HCT116 (cell line): ENCODE data around the gene PLXDC1. TPM values are rescaled to one million over a fixed set of nuclear protein-coding genes. Genes with fewer than 3 reads are reported as not detected.

Experiments
- ATAC-seq: fragments of 200-7000 bp; cut with Tn5 transposase; 2 replicates; pipeline ENCODE4 v1.9.1; 2020; ENCODE audit warnings: mild to moderate bottlenecking, moderate library complexity
- BruUV-seq: library from RNA; stranded (reverse); fragments of 400-500 nt; replicated peaks from 2 replicates; lab custom pipeline; 2021; lab: Mats Ljungman, UMichigan
- CTCF ChIA-PET: fragments of 300-600 bp; sonication (Branson Sonifier 250); formaldehyde crosslinking; loops from one replicate; lab custom pipeline; 2021; ENCODE audit warnings: antibody characterized with exemption; lab: Charles Lee
- POLR2A ChIA-PET: fragments of 300-600, 350-600 bp; sonication (Branson Sonifier 250); formaldehyde crosslinking; loops from one replicate; lab custom pipeline; 2021; ENCODE audit warnings: antibody characterized with exemption; lab: Charles Lee
- RAD21 ChIA-PET, 2 experiments: fragments of 300-600 bp; sonication (Branson Sonifier 250); formaldehyde crosslinking; loops; one replicate each; lab custom pipeline; 2023; ENCODE audit warnings: low total read pairs in 2 of 2; ENCODE audit not compliant: uncharacterized antibody in 2 of 2, unreplicated experiment in 2 of 2, low non-redundant PET in 1 of 2; lab: Charles Lee
- DNase-seq: peaks from one replicate; pipeline ENCODE4 v3.0.0-alpha.2; 2010; ENCODE audit warnings: low read depth, low spot score
- H2AFZ ChIP-seq: fragments of 200-600 bp; shearing (Covaris generic), sonication (generic); 2 replicates; pipeline ENCODE4 v1.6.1; 2017; ENCODE audit warnings: low read depth, mixed run types, mixed read lengths, antibody characterized with exemption, low read length; ENCODE audit not compliant: poor library complexity, severe bottlenecking
- H3K27ac ChIP-seq: 2 replicates; pipeline ENCODE4 v1.5.1; 2012; ENCODE audit warnings: low read depth, low read length
- H3K27me3 ChIP-seq: fragments of 200-600 bp; sonication (generic); 2 replicates; pipeline ENCODE4 v1.6.1; 2016; ENCODE audit warnings: mixed run types, low read length, mixed read lengths; ENCODE audit not compliant: insufficient read depth
- H3K36me3 ChIP-seq, 2 experiments: fragments of 200-500 bp in 1 of 2; fragments of 200-600 bp in 1 of 2; sonication (Bioruptor generic) in 1 of 2; sonication (generic) in 1 of 2; 2 replicates each; pipeline versions ENCODE4 v1.5.1 to v1.6.1; 2014 to 2016; ENCODE audit warnings: low read length in 2 of 2, inconsistent platforms in 1 of 2, mixed read lengths in 1 of 2, mixed run types in 1 of 2; ENCODE audit not compliant: insufficient read depth in 2 of 2, control insufficient read depth in 1 of 2
- H3K4me1 ChIP-seq, 2 experiments: fragments of 200-600 bp in 1 of 2; sonication (generic) in 1 of 2; 2 replicates each; pipeline versions ENCODE4 v1.5.1 to v1.6.1; 2012 to 2017; ENCODE audit warnings: low read length in 2 of 2, inconsistent platforms in 1 of 2, mild to moderate bottlenecking in 1 of 2, mixed read lengths in 1 of 2, mixed run types in 1 of 2, moderate library complexity in 1 of 2; ENCODE audit not compliant: insufficient read depth in 2 of 2, control insufficient read depth in 1 of 2
- H3K4me2 ChIP-seq: fragments of 200-600 bp; sonication (generic); 2 replicates; pipeline ENCODE4 v1.6.1; 2017; ENCODE audit warnings: mixed run types, low read length, mixed read lengths
- H3K4me3 ChIP-seq, 2 experiments: fragments of 200-600 bp in 1 of 2; sonication (generic) in 1 of 2; replicated peaks in 1 of 2; 2 replicates each; pipeline ENCODE4 v1.5.1; 2011 to 2016; ENCODE audit warnings: low read length in 2 of 2, control low read depth in 1 of 2, low read depth in 1 of 2, mild to moderate bottlenecking in 1 of 2, mixed read lengths in 1 of 2, mixed run types in 1 of 2
- H3K79me2 ChIP-seq: fragments of 200-600 bp; sonication (generic); 2 replicates; pipeline ENCODE4 v1.6.1; 2017; ENCODE audit warnings: mild to moderate bottlenecking, mixed run types, low read length, moderate library complexity, mixed read lengths; ENCODE audit not compliant: insufficient read depth
- H3K9ac ChIP-seq: fragments of 200-600 bp; sonication (generic); 2 replicates; pipeline ENCODE4 v1.6.1; 2016; ENCODE audit warnings: low read length, mixed read lengths
- H3K9me2 ChIP-seq: fragments of 200-600 bp; sonication (generic), shearing (Covaris generic); 2 replicates; pipeline ENCODE4 v1.6.1; 2017; ENCODE audit warnings: mixed run types, mild to moderate bottlenecking, moderate library complexity; ENCODE audit not compliant: insufficient read depth
- H3K9me3 ChIP-seq, 2 experiments: fragments of 200-500 bp in 1 of 2; fragments of 200-600 bp in 1 of 2; sonication (Bioruptor generic) in 1 of 2; sonication (generic) in 1 of 2; 2 replicates each; pipeline ENCODE4 v1.6.1; 2014 to 2017; ENCODE audit warnings: low read length in 2 of 2, mixed read lengths in 2 of 2, inconsistent platforms in 1 of 2, low read depth in 1 of 2, mild to moderate bottlenecking in 1 of 2, mixed run types in 1 of 2, moderate library complexity in 1 of 2; ENCODE audit not compliant: control insufficient read depth in 1 of 2, insufficient read depth in 1 of 2
- H4K20me1 ChIP-seq: fragments of 200-600 bp; sonication (generic), shearing (Covaris generic); 2 replicates; pipeline ENCODE4 v1.6.1; 2017; ENCODE audit warnings: mixed run types, mild to moderate bottlenecking, moderate library complexity; ENCODE audit not compliant: insufficient read depth
- CBX3 ChIP-seq: IDR thresholded peaks from 2 replicates; pipeline ENCODE4 v1.6.1; 2012; ENCODE audit warnings: low read depth
- CEBPB ChIP-seq: IDR thresholded peaks from 2 replicates; pipeline ENCODE4 v1.6.1; 2012; ENCODE audit warnings: low read depth
- CTCF ChIP-seq, 3 experiments: fragments of 200-600 bp in 1 of 3; sonication (generic) in 1 of 3; IDR thresholded peaks in 2 of 3; conservative IDR thresholded peaks in 1 of 3; 2 replicates each; pipeline ENCODE4 v1.5.1; 2012 to 2017; ENCODE audit warnings: low read depth in 2 of 3, low read length in 2 of 3, antibody characterized with exemption in 1 of 3, borderline replicate concordance in 1 of 3, control low read depth in 1 of 3, mild to moderate bottlenecking in 1 of 3, mixed read lengths in 1 of 3, mixed run types in 1 of 3, moderate library complexity in 1 of 3; ENCODE audit not compliant: insufficient read depth in 1 of 3
- EGR1 ChIP-seq: IDR thresholded peaks from 2 replicates; pipeline ENCODE4 v1.6.1; 2012; ENCODE audit warnings: low read depth
- ELF1 ChIP-seq: IDR thresholded peaks from 2 replicates; pipeline ENCODE4 v1.6.1; 2012; ENCODE audit warnings: low read depth, borderline replicate concordance
- EZH2 ChIP-seq: fragments of 200-600 bp; sonication (generic); IDR thresholded peaks from 2 replicates; pipeline ENCODE4 v1.6.1; 2017; ENCODE audit warnings: antibody characterized with exemption, mixed run types
- EZH2phosphoT487 ChIP-seq: fragments of 200-600 bp; IDR thresholded peaks from 2 replicates; pipeline ENCODE4 v1.6.1; 2018; ENCODE audit warnings: antibody characterized with exemption, borderline replicate concordance
- FOSL1 ChIP-seq: IDR thresholded peaks from 2 replicates; pipeline ENCODE4 v1.6.1; 2012; ENCODE audit warnings: low read depth
- JUND ChIP-seq: IDR thresholded peaks from 2 replicates; pipeline ENCODE4 v1.6.1; 2012
- MAX ChIP-seq: IDR thresholded peaks from 2 replicates; pipeline ENCODE4 v1.6.1; 2012
- POLR2A ChIP-seq: IDR thresholded peaks from 2 replicates; pipeline ENCODE4 v1.7.0; 2011; ENCODE audit warnings: borderline replicate concordance; ENCODE audit not compliant: insufficient read depth, insufficient read length; ENCODE audit errors: extremely low read depth
- POLR2AphosphoS5 ChIP-seq: IDR thresholded peaks from 2 replicates; pipeline ENCODE4 v1.6.1; 2011; ENCODE audit warnings: mild to moderate bottlenecking, low read depth, low read length, moderate library complexity
- REST ChIP-seq: IDR thresholded peaks from 2 replicates; pipeline ENCODE4 v1.6.1; 2012; ENCODE audit warnings: low read depth
- SIN3A ChIP-seq: IDR thresholded peaks from 2 replicates; pipeline ENCODE4 v1.6.1; 2012; ENCODE audit warnings: low read depth
- SP1 ChIP-seq: IDR thresholded peaks from 2 replicates; pipeline ENCODE4 v1.6.1; 2012; ENCODE audit warnings: low read depth
- SRF ChIP-seq: IDR thresholded peaks from 2 replicates; pipeline ENCODE4 v1.6.1; 2012; ENCODE audit warnings: low read depth
- TCF7L2 ChIP-seq: IDR thresholded peaks from 2 replicates; pipeline ENCODE4 v1.7.0; 2011; ENCODE audit warnings: borderline replicate concordance, inconsistent platforms; ENCODE audit not compliant: insufficient read depth, insufficient read length; ENCODE audit errors: extremely low read depth
- YY1 ChIP-seq: IDR thresholded peaks from 2 replicates; pipeline ENCODE4 v1.6.1; 2011; ENCODE audit warnings: low read length, low read depth, moderate library complexity, mild to moderate bottlenecking; ENCODE audit not compliant: insufficient replicate concordance; ENCODE audit errors: extremely low read depth
- ZBTB33 ChIP-seq: IDR thresholded peaks from 2 replicates; pipeline ENCODE4 v1.6.1; 2011; ENCODE audit warnings: mild to moderate bottlenecking, low read length, moderate library complexity; ENCODE audit not compliant: insufficient replicate concordance; ENCODE audit errors: extremely low read depth
- ZFX ChIP-seq: fragments of 450-650 bp; IDR thresholded peaks from 2 replicates; pipeline ENCODE4 v1.6.1; 2017
- intact Hi-C: fragments of 100-400 bp; cut with micrococcal nuclease; formaldehyde crosslinking; loops from 2 replicates; pipeline ENCODE4 v1.10.0; 2022
- total RNA-seq: library from RNA; stranded (reverse); gene quantifications from one replicate; pipeline ENCODE4 v1.2.1, GENCODE V29; 2021; ENCODE audit not compliant: unreplicated experiment

The PLXDC1 gene
- total RNA-seq, 1 experiment from 2014 or later = 1.8 TPM

- TF ChIP-seq CTCF (IDR thresholded peaks at IDR 0.05 in 2 of 3, conservative IDR thresholded peaks at IDR 0.05 in 1 of 3; ENCODE audit: borderline replicate concordance in 1 of 3, insufficient read depth in 1 of 3, low read depth in 2 of 3, low read length in 2 of 3) (no peak), CBX3 (no peak), JUND (no peak), EZH2phosphoT487 (no peak), MAX (no peak), SP1 (no peak), SIN3A (no peak), CEBPB (no peak), ELF1 (no peak), SRF (no peak), ZFX (no peak), YY1 (no peak), REST (no peak), TCF7L2 (no peak), ZBTB33 (no peak), EZH2 (no peak), EGR1 (no peak), POLR2AphosphoS5 (no peak), POLR2A (no peak), FOSL1 (no peak)
- ATAC-seq (no peak), DNase-seq (no peak)
- no TSS peak for BruUV-seq
- Histone ChIP-seq H3K27me3 (no peaks in the 10 kb centered on the region), H3K4me1 (peaks cover 4 to 15% of the 10 kb centered on the region in 2 experiments; a peak in 3 of 4 replicates), H3K79me2 (no peaks in the 10 kb centered on the region), H3K27ac (no peak overlapping the region), H3K9me2 (no peaks in the 10 kb centered on the region), H3K4me2 (no peak overlapping the region), H3K36me3 (no peaks in the 10 kb centered on the region), H3K9me3 (peaks cover 0 to 8% of the 10 kb centered on the region in 2 experiments; a peak in 1 of 4 replicates), H2AFZ (no peak overlapping the region), H4K20me1 (no peaks in the 10 kb centered on the region), H3K4me3 (no peak overlapping the region), H3K9ac (no peak overlapping the region)
- ChIA-PET POLR2A (no interaction called here), RAD21 (no interaction called here), CTCF (no interaction called here)
- intact Hi-C loops = no loop called here
Measured at GRCh38 chr17:39058524-39058923, 92.9 kb downstream of the PLXDC1 start.
